GM19324 (cell line): ENCODE results near the gene IFNL3.
"Not testable (repeated sequence)": the region's sequence is repeated elsewhere in the genome, so short reads cannot be mapped to it uniquely, and the experiment has no call there.

Source experiments
- ATAC-seq: cut with Tn5 transposase; IDR thresholded peaks from one replicate; pipeline ENCODE4 v1.9.1; 2021; ENCODE audit warnings: mild to moderate bottlenecking, moderate library complexity; ENCODE audit not compliant: unreplicated experiment, low FRiP score

IFNL3 gene

GRCh38 chr19:39253374-39254149 lies 8.8 kb upstream of the IFNL3 start:
- ATAC-seq, result no peak

- no peak for ATAC-seq
Measured at GRCh38 chr19:39252458-39252857, 7.7 kb upstream of the IFNL3 start.

- ATAC-seq, result no peak
Measured at GRCh38 chr19:39251846-39252245, 7.0 kb upstream of the IFNL3 start.

- ATAC-seq, result no peak
Measured at GRCh38 chr19:39251081-39251480, 6.3 kb upstream of the IFNL3 start.

GRCh38 chr19:39248806-39249205 lies 4.0 kb upstream of the IFNL3 start, which contains the start of gene IFNL4:
Gene IFNL4 (minus strand): TSS chr19:39248856.
- no peak for ATAC-seq

GRCh38 chr19:39247701-39248664 lies 3.2 kb upstream of the IFNL3 start:
- no peak for ATAC-seq

GRCh38 chr19:39246951-39247669 lies 2.3 kb upstream of the IFNL3 start:
- no peak for ATAC-seq

- ATAC-seq, result not testable (repeated sequence)
Measured at GRCh38 chr19:39245166-39245565, 360 bp upstream of the IFNL3 start.

GRCh38 chr19:39243741-39244140 lies 1.1 kb downstream of the IFNL3 start:
- not testable (repeated sequence) for ATAC-seq

- no peak for ATAC-seq
Measured at GRCh38 chr19:39240421-39240820, 4.4 kb downstream of the IFNL3 start.

GRCh38 chr19:39238944-39239343 lies 5.9 kb downstream of the IFNL3 start:
- no peak for ATAC-seq

GRCh38 chr19:39238209-39238608 lies 6.6 kb downstream of the IFNL3 start:
- ATAC-seq, result no peak

GRCh38 chr19:39237200-39238184 lies 7.3 kb downstream of the IFNL3 start:
- ATAC-seq, result peak; percentile 65

GRCh38 chr19:39236527-39236926 lies 8.3 kb downstream of the IFNL3 start:
- ATAC-seq, result no peak

- no peak for ATAC-seq
Measured at GRCh38 chr19:39232708-39233107, 12.1 kb downstream of the IFNL3 start.

- no peak for ATAC-seq
Measured at GRCh38 chr19:39230096-39230764, 14.6 kb downstream of the IFNL3 start.

GRCh38 chr19:39224910-39225309 lies 19.9 kb downstream of the IFNL3 start:
- no peak for ATAC-seq

GRCh38 chr19:39223703-39224279 lies 21.0 kb downstream of the IFNL3 start:
- no peak for ATAC-seq

- not testable (repeated sequence) for ATAC-seq
Measured at GRCh38 chr19:39219108-39219507, 25.7 kb downstream of the IFNL3 start.
